Stimulated activated CD4-positive, alpha-beta T cell treated with anti-CD3 and anti-CD28 coated beads, Interleukin-15, amount 100 ng/mL, for 24 hours (primary cell): Measurements from ENCODE around the gene ARHGAP26.
"Not testable (repeated sequence)": the region's sequence is repeated elsewhere in the genome, so short reads cannot be mapped to it uniquely, and the experiment has no call there.

ENCODE experiments used
- DNase-seq: peaks from one replicate; pipeline ENCODE4 v3.0.0-alpha.2; 2020

The ARHGAP26 gene

GRCh38 chr5:143074414-143074996, 304.3 kb downstream of the ARHGAP26 start:
- DNase-seq = no peak

DNA sequence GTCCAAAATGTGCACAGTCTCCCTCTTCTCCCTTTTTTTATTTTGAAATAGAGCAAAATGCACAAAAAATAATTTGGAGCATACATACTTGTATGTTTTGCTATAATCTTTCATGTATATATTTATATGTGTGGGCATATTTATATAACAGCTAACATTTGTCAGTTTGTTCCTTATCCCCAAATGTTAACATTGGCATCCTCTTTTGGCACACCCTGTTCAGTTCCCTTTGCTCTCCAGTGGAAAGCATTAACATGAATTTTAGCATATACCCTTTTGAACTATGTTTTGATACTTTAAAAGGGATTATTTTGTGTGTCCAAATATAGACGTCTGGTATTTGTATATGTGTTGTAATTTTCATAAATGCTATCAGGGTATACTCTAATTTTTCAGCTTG, 306.2 kb downstream of the ARHGAP26 start:
- no peak for DNase-seq

DNA sequence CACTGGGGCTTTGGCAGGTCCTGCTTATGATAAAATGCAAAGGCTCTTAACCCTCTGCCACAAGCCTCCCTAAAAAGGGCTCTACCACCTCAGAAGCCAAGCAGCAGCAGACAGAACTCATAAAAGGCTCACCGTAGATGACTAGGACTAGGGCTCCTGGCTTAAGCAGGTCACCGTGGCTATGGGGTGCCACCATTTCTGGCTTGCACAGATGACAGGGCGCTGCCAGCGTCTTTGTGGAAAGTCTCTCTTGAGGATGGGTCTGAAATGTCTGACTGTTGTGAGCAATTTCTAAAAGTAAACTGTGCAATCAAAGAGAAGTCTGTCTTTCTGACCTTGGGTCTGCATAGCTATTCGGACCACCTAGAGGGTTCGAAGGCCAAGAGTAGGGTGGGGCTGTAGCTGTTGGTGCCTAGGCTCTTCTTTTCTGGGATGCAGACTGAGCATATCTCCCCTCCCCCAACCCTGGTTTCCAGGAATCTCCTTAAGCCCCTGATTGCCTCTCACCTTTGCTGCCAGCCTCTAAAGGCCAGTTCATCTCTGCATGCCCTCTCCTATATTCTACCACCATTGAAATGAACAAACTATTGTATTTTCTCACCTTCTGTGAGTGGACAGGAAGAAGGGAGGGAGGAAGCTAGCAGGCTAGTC, 307.4 kb downstream of the ARHGAP26 start:
- DNase-seq = no peak

DNA sequence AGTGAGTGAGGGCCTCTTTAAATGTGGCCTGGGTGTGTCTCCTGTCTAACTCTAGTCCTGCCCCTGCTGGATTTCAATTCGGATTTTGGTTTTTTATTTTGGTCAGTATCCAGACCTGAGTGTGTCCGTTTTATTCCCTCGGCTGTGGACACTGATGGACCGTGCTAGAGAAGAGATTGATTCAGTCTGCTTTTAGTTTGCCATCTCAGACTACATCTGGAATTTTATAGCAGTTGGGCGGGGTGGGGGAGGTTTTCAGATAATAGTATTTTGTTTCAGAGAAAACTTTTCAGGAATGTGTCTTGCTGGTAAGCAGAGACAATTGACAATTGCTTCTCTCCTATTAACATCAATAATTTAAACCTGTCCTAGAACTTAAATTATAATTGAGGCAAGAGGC, 308.1 kb downstream of the ARHGAP26 start:
- DNase-seq = no peak

DNA sequence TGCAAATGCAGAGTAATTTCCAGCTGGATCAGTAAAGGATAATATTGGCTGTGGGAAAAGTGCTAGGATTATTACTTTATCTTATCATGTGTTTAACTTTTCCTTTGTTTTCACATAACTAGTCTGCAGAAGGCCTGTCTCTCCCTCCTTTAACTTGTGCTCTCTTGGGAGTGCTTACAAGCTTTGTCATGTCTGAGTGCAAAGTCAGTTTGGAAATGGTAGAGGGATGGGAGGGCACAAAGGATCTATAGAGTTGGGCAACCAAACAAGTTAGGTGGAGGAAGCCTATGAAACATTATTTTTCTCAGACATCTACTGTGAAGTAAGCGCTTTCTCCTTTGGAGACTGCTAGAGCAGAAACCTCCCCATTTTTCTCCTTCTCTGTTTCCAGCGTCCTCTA, 308.8 kb downstream of the ARHGAP26 start:
- DNase-seq = no peak

DNA sequence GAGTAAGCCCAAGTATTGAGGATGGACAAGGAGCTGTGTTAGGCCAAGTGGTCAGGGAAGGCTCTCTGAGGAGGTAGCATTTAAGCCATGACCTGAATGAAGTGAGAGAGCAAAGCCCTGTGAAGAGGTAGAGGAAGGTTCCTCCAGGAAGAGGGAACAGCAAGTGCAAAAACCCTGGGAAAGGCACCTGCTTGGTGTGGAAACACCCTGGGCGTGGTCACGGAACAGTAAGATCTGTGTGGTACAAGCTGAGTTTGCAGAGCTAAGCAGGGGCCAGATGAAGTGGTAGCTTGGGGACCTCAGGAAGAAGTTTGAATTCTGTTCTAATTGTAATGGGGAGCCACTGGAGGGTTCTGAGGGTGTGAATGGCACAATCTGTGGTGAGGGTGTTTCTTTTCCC, 310.2 kb downstream of the ARHGAP26 start:
- no peak for DNase-seq

GRCh38 chr5:143080982-143081381, 310.8 kb downstream of the ARHGAP26 start:
- no peak for DNase-seq

DNA sequence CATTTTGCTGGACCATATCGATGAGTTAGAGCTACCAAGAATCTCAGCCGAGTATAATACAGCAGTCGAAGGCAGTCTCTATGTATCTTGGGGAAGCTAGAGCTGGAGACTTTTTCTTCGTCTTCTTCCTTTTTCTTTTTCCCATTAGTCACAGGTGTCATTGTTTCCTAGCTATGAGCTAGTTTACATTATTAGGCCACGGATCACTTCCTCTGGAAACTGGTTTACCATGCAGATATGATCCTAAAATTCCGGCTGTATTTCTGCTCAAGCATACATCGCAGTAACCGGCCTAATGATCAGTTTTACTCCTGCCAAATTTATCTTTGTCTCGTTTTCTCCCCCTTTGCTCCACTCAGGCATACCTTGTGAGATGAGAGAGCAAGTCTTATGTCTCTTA, 312.8 kb downstream of the ARHGAP26 start:
- no peak for DNase-seq

DNA sequence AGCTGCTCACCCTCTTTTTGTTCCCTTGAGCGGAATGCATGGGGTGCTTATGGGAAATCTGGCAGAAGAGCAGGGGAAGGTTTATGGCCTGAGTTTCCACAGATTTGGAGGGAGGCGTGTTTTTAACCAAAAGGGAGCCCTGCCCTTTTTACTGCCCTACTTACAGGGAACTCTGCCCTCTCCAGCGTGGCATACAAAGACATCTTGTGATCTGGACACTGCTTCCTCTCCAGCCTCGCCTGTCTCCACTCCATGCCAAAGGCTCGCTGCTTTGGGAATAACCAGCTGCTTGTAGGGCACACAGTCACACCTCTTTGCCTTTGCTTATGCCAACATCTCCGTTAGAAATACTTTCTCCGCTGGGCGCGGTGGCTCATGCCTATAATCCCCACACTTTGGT, 314.2 kb downstream of the ARHGAP26 start:
- DNase-seq = no peak

DNA sequence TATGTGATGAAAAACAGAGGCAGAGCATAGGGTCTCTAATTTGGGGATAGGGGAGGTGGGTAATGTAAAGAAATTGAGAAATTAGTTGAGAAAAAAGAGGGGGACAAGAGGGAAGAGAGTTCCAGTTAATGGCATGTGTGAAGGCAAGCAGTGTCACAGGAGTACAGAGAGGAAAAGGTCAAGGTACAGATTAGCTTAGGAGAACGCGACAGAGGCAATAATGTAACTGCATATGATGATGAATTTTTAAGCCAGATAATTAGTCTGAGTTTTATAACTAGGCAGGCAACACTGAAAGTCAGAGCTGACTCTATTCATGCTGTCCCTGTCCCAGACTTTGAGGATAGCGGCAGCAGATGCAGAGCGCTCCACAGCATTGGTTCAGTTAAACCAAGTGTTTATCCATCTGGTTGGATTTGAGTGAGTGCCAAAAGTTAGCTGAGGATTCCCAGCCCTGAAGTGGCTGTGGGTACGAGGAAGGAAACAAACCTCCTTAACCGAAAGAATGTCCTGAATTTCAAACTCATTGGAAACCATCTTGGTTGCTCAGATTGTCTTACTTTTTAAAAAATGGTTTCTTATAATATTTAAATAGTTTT, 315.2 kb downstream of the ARHGAP26 start:
- DNase-seq = no peak

GRCh38 chr5:143086546-143086907, 316.4 kb downstream of the ARHGAP26 start:
- no peak for DNase-seq

DNA sequence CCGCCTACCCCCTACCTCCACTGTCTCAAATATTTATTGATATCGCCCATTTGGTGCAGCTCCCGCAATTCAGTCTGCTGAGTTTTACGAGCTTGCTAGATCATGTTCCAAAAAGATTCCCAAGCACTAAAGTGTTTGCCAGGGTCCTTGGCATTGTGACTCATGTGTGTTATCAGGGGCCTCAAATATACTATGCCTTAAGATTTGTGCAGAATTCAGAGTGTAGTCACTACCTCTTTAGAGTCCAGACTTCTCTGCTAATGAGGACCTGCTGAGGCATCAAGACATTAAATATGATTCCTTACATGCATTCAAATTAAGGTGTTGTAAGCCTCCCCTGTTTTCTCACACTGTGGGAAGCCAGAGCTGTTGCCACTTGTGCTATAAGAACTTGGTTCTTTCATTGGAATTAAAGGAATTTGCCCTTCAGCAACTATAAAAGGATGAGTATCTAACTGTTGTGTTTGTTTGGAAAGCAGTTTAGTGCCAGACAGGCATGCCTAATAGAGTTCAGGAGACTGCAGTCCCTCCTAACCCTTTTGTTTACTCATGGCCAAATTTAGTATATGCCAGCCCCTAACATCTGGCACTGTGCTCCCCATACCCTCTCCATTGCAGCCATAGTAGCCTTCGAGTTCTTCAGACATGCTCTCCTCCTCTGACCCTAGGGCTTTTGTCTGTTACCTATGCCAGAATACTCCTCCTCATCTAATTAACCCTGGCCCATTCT, 316.9 kb downstream of the ARHGAP26 start:
- no peak for DNase-seq

GRCh38 chr5:143088702-143089101, 318.5 kb downstream of the ARHGAP26 start:
- not testable (repeated sequence) for DNase-seq

DNA sequence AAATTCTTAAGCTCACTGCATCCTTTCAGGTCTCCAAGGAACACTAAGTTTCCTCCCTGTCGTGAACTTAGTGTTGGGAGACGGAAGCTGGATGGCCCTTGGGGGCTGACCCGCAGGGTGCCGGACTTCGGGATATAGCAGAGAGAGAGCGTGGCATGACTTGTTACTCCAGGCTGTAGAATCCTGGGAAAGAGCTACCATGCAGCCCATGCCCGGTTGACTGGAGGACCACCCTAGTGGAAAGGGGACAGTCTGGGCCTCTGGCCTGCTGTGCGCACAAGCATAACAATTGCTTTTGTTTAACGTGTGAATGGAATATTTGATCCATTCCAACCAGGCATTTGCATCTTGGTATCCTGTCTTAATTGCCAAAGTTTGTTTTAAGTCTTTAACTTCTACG, 319.9 kb downstream of the ARHGAP26 start:
- DNase-seq = not testable (repeated sequence)

GRCh38 chr5:143092711-143093451, 322.7 kb downstream of the ARHGAP26 start:
- DNase-seq = not testable (repeated sequence)

DNA sequence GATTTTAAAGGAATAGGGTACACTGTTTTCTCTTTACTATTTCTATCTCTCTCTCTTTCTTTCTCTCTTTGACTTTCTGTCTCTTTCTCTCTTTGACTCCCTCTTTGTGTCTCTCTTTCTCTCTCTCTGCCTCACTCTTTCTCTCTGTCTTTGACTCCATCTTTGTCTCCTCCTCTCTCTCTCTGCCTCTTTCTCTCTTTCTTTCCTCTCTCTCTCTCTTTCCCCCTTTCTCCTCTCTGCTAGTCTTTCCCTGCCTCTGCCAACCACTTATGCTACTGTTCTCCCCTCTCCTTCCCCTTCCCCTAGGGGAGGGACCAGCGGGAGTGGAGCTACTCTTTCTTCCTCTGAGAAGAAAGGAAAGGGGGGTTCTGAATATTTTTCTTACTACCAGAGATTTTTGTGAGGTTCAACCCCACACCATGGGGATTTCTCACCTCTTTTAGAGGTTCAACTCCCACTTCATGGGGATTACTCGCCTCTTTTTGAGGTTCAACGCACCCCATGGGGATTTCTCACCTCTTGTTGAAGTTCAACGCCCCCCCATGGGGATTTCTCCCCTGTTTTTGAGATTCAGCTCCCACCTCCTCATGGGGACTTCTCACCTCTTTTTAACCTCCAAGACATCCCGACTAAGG, 323.4 kb downstream of the ARHGAP26 start:
- peak; percentile 7 for DNase-seq

DNA sequence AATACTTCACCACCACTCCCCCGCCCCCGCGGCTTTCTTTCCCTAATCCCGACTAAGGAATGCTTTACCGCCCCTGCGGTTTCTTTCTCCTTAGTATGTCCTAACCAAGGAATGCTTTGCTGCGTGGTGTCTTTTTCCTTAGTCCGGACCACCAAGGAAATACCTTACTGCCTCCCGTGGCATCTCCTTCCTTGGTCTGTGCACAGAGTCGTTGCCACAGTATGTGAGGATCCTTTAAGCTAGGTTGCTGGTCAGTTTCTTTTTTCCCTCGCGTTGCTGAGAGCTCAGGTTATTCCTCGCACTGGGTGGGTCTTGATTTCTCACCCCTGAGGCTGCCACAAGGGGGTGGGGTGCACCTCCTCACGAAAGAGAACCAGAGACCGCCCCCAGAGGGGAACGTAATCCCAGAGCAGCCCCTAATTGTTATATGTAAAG, 323.9 kb downstream of the ARHGAP26 start:
- no peak for DNase-seq

DNA sequence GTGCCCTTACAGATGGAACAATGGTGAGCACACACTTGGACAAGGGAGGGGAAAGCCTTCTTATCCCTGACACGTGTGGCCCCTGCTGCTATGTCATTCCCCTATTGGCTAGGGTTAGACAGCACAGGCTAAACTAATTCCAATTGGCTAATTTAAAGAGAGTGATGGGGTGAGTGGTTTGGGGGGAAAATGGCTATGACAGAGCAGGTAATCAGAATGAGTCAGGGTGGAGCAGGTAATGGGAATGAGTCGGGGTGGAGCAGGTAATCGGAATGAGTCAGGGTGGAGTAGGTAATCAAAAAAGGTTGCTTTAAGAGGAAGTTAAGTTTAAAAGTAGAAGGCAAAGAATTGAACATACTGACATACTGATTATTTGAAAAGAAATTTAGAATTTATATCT, 324.4 kb downstream of the ARHGAP26 start:
- DNase-seq = peak; percentile 12

DNA sequence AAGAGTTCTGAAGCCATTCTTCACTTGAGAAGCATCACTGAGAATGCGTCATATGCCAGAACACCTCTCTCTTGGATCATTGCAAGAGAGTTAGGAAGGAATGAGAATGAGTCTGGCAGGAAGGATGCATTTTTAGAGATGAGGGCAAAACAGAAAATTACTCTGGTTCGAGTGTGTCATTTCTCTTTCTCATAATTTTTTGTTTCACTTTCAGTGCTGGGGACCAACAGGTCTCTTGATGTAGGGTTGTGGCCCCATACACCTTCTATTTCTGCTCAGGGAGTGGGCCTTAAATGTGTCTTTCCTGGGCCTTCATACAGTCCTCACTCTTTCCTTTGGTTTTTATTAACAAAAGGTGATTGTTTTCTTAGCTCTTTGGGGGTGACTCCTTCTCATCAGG, 330.9 kb downstream of the ARHGAP26 start:
- peak; percentile 13 for DNase-seq

GRCh38 chr5:143101725-143102386, 331.7 kb downstream of the ARHGAP26 start:
- DNase-seq = peak; percentile 65

DNA sequence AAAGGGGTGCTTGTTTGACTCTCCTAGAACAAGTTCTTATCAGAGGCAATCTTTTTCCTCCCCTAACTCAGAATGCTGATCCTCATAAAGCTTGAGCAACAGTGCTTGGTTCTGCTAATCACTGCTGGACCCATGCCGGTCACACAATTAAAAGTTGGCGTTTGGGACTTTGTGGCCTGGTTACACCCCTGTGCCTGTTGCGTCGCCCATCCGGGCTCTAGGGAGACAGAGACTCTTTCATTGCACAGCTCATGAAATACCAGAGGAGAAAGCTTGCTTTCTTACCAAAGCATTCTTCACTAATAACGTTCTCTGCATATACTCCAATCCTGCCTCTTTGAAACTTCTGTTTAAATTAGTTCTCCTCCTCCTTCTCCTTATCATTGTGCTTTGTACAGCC, 332.2 kb downstream of the ARHGAP26 start:
- no peak for DNase-seq
